ENCODE data around the gene TEKT2. TPM values are rescaled to one million over a fixed set of nuclear protein-coding genes. Genes with fewer than 3 reads are reported as not detected.

Gene TEKT2
- total RNA-seq, 2 donors from 2014 or later: 5.6 to 9.5 TPM

DNA sequence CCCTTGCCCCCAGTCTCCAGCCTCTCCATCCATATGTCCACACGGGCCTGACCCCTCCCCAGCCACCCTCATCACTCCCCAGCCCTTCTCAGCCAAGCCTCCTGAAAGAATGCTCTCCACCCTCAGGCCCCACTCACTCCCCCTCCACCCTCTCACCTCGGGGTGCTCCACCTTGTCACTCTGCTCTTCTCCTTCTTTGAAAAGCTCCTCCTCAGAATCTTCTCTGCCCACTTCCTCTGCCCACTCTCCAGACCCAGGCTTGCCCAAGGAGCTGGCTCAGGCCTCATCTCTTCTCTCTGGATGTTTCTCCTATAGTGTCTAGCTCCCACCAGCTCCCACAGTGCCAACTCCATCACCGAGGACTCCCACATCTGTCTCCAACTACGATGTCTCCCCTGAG, 27.3 kb downstream of the TEKT2 start:
- H3K4me3 Mint-ChIP-seq: no peak overlapping the region
- WGBS, 2 experiments (ENCODE audit: insufficient coverage in 1 of 2, insufficient read length in 1 of 2): 87 to 92% methylated on average over 2 to 4 of the region's 4 CpGs

DNA sequence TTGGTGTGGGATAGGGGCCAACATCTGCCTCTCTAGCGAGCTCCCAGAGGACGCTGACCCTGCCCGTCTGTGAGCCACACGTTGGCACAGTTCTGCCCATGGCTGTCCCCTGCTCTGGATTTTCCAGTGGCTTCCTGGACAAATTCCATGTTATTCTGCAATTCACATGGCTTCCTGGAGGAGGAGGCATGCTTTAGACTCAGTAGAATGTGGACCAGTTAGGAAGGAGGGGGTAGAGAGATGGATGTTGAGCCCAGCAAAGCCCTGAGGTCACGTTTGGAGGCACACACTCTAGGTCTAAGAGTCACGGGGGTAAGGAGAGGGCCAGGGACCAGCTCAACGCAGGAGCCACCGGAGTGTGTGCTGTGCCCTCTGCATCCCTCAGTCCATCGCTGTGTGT, 28.9 kb downstream of the TEKT2 start:
- H3K4me1 Mint-ChIP-seq: no peaks in the 10 kb centered on the region
- no peaks in the 10 kb centered on the region for H3K4me1 ChIP-seq (ENCODE audit: control insufficient read depth, insufficient read depth, low read length)
- no peak overlapping the region for H3K4me3 ChIP-seq (ENCODE audit: low read length)
- H3K36me3 Mint-ChIP-seq (ENCODE audit: low read depth): no peaks in the 10 kb centered on the region
- H3K27ac Mint-ChIP-seq: no peak overlapping the region
- H3K9me3 Mint-ChIP-seq: no peaks in the 10 kb centered on the region
- H3K27me3 ChIP-seq (ENCODE audit: control insufficient read depth, insufficient read depth, low read length, poor library complexity, severe bottlenecking): no peaks in the 10 kb centered on the region
- DNase-seq: no peak
- WGBS, 2 experiments (ENCODE audit: insufficient coverage in 1 of 2, insufficient read length in 1 of 2): 92 to 94% methylated on average over 9 of the region's 9 CpGs
- TF ChIP-seq, protein P1, sequence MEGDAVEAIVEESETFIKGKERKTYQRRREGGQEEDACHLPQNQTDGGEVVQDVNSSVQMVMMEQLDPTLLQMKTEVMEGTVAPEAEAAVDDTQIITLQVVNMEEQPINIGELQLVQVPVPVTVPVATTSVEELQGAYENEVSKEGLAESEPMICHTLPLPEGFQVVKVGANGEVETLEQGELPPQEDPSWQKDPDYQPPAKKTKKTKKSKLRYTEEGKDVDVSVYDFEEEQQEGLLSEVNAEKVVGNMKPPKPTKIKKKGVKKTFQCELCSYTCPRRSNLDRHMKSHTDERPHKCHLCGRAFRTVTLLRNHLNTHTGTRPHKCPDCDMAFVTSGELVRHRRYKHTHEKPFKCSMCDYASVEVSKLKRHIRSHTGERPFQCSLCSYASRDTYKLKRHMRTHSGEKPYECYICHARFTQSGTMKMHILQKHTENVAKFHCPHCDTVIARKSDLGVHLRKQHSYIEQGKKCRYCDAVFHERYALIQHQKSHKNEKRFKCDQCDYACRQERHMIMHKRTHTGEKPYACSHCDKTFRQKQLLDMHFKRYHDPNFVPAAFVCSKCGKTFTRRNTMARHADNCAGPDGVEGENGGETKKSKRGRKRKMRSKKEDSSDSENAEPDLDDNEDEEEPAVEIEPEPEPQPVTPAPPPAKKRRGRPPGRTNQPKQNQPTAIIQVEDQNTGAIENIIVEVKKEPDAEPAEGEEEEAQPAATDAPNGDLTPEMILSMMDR (conservative IDR thresholded peaks at IDR 0.05): peak; percentile 10
- H3K36me3 ChIP-seq (ENCODE audit: control insufficient read depth, insufficient read depth, low read length): no peaks in the 10 kb centered on the region
- no peak overlapping the region for H3K27ac ChIP-seq (ENCODE audit: low read depth, low read length)
- no peaks in the 10 kb centered on the region for H3K27me3 Mint-ChIP-seq (ENCODE audit: insufficient read depth)
- H3K9me3 ChIP-seq (ENCODE audit: control insufficient read depth, low read length): no peaks in the 10 kb centered on the region
- no peak overlapping the region for H3K9ac ChIP-seq (ENCODE audit: extremely low read depth, low read length, poor library complexity, severe bottlenecking)
- H3K4me3 Mint-ChIP-seq: no peak overlapping the region

More for the DNA sequence above, 27.3 kb downstream of the TEKT2 start:
- Mint-ChIP-seq H3K4me1 (no peaks in the 10 kb centered on the region), H3K9me3 (no peaks in the 10 kb centered on the region), H3K27ac (no peak overlapping the region), H3K27me3 (ENCODE audit: insufficient read depth) (no peaks in the 10 kb centered on the region), H3K36me3 (ENCODE audit: low read depth) (no peaks in the 10 kb centered on the region)
- H3K4me3 ChIP-seq (ENCODE audit: low read length): no peak overlapping the region
- no peak overlapping the region for H3K9ac ChIP-seq (ENCODE audit: extremely low read depth, low read length, poor library complexity, severe bottlenecking)
- H3K27ac ChIP-seq (ENCODE audit: low read depth, low read length): no peak overlapping the region
- H3K27me3 ChIP-seq (ENCODE audit: control insufficient read depth, insufficient read depth, low read length, poor library complexity, severe bottlenecking): no peaks in the 10 kb centered on the region
- H3K9me3 ChIP-seq (ENCODE audit: control insufficient read depth, low read length): no peaks in the 10 kb centered on the region
- no peak for DNase-seq
- no peaks in the 10 kb centered on the region for H3K36me3 ChIP-seq (ENCODE audit: control insufficient read depth, insufficient read depth, low read length)
- no peaks in the 10 kb centered on the region for H3K4me1 ChIP-seq (ENCODE audit: control insufficient read depth, insufficient read depth, low read length)
- TF ChIP-seq, protein P1 (conservative IDR thresholded peaks at IDR 0.05): no peak

DNA sequence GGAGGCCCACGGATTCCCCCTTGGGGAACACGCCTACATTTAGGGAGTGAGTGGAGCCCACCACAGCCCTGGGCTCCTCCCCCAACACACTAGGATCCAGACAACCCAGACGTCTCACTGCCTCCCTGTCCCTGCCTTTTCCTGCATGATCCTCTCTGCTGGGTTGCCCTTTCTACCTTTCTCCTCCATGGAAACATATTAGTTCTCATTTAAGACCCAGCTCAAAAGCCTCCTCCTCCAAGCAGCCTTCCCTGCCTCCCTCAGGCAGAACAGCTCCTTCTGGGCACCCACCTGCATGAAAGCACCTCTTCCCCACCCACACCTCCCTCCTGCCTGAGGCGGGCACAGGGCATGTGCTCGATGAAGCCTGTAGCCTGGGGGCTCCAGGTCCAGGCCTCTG, 30.5 kb downstream of the TEKT2 start:
- no peak overlapping the region for H3K4me3 ChIP-seq (ENCODE audit: low read length)
- 68 to 71% methylated on average over 5 of the region's 5 CpGs for WGBS, 2 experiments (ENCODE audit: insufficient coverage in 1 of 2, insufficient read length in 1 of 2)
- no peak overlapping the region for H3K27ac ChIP-seq (ENCODE audit: low read depth, low read length)
- Mint-ChIP-seq H3K4me1 (no peaks in the 10 kb centered on the region), H3K4me3 (no peak overlapping the region), H3K9me3 (no peaks in the 10 kb centered on the region), H3K27me3 (ENCODE audit: insufficient read depth) (no peaks in the 10 kb centered on the region), H3K27ac (no peak overlapping the region), H3K36me3 (ENCODE audit: low read depth) (no peaks in the 10 kb centered on the region)
- H3K4me1 ChIP-seq (ENCODE audit: control insufficient read depth, insufficient read depth, low read length): no peaks in the 10 kb centered on the region
- TF ChIP-seq, protein P1 (conservative IDR thresholded peaks at IDR 0.05): no peak
- no peak overlapping the region for H3K9ac ChIP-seq (ENCODE audit: extremely low read depth, low read length, poor library complexity, severe bottlenecking)
- H3K36me3 ChIP-seq (ENCODE audit: control insufficient read depth, insufficient read depth, low read length): no peaks in the 10 kb centered on the region
- H3K27me3 ChIP-seq (ENCODE audit: control insufficient read depth, insufficient read depth, low read length, poor library complexity, severe bottlenecking): no peaks in the 10 kb centered on the region
- DNase-seq: no peak
- H3K9me3 ChIP-seq (ENCODE audit: control insufficient read depth, low read length): no peaks in the 10 kb centered on the region

Data from endodermal cell (in vitro differentiated cells).